GM18909 (cell line): ENCODE data around the gene SUCNR1.
"Not testable (repeated sequence)": the region's sequence is repeated elsewhere in the genome, so short reads cannot be mapped to it uniquely, and the experiment has no call there.

Source experiments
- ATAC-seq: cut with Tn5 transposase; IDR thresholded peaks from one replicate; pipeline ENCODE4 v1.9.1; 2021; ENCODE audit warnings: mild to moderate bottlenecking; ENCODE audit not compliant: unreplicated experiment, poor library complexity

SUCNR1 gene

DNA sequence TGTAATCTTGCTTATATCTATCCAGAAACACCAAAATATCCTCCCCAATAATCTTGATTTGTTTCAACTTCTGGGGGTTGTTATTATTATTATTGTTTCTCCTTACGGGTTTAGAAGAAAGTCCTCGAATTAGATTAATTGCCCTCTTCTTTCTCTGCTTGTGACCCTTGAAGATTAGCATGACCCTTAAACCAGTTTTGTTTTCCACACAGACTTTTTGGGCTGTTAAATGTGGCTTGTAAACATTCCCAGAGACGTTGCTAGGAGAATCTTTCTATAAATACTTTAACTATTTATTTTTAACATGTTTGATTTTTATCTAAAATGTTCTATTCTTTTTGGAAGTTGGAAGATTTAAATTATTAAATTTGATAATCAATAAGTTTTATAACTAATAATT lies 4.3 kb upstream of the SUCNR1 start:
- no peak for ATAC-seq

DNA sequence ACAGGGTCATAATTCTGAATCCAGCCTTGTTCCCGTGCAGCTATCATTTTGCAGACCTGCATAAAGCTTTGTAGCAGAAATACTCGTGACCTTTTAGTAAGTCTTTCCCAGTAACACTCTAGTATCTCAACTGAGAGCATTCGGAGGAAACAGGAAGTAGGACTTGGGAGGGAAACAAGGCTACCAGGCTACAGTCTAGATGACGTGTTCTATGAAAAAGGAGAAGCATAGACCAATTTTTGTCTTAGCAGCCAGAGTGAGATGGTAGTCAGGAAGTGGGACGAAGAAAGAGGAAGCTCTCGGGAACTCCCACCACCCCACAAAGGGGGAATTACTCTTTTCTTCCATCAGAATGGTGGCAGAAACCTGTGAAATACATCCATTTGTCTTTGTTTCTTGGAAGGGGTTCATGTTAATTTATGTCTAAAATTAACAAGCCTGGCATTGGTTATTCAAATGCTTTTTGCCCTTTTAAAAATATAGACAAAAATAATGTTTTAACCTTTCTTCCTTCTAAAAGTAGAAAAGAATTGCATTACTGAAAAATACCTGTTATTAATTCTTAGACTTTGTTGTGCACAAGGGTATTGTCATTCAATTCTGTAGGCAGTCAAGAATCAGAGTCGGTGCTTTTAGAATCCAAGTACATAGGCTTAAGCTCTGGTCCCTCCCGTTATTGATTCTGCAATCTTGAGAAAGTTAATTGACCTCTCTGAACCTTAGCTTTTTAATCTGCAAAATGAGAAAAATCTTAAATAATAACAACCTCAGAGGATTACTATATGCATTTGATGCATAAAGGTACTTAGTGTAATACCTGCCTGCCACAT lies 1.6 kb upstream of the SUCNR1 start:
- peak; percentile 83 for ATAC-seq

DNA sequence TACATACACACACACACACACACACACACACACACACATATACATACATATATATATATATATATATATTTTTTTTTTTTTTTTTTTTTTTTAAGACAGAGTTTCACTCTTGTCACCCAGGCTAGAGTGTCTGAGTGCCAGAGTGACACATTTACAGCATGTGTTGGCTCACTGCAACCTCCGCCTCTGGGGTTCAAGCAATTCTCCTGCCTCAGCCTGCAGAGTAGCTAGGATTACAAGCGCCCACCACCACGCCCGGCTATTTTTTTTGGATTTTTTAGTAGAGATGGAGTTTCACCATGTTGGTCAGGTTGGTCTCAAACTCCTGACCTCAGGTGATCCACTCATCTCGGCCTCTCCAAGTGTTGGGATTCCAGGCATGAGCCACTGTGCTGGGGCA lies 636 bp downstream of the SUCNR1 start:
- ATAC-seq, result not testable (repeated sequence)

DNA sequence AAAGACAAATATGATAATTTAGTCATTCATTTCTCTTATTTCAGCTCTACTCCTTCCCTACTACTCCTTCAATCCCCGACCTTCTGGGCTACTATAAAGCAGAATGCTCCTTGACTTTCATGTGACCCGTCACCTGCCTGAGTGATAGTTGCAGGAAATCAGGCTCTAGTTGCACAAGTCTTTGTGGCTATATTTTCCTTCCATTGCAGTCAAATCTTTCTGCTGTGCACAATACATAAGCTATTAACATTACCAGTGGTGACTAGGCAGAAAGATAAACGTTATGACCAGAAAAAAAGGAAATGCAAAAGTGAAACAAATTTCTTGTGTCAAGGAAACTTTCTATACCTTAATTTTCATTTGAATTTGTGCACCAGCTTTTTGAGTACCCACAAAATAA lies 2.3 kb downstream of the SUCNR1 start:
- ATAC-seq, result peak; percentile 80

DNA sequence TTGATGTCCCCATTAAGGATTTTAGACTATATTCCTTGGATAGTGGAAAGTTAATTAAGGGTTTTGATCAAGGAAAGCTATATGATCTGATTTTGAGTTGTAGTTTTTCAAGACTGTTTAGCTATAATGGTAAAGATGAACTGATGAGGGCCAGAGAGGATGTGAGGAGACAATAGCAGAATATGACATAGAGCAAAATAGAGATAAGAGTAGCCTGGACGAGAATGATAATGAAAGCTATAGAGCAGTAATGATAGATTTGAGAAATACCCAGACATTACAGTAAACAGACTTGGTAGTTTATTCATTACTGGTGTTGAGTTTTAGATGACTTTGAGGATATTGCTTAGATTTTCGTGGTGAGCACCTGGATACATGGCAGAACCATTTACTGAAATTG lies 3.8 kb downstream of the SUCNR1 start:
- ATAC-seq, result no peak

DNA sequence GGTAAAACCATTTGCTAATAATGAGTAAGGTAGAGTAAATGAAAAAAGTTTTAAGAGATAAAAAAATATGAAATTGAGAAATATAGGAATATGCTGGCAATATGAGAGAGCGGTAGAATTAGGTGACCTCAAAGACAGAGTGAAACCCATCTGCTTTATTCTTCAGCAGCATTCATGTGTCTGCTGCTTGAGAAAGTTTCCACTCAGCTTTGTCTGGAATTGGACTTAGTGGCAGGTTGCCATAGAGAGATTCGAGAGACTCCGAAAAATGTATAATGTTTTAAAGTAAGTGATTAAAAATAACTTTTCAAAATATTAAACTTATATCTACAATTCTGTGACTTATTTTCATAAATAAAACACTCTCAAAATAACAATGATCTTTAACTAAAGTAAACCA lies 5.0 kb downstream of the SUCNR1 start:
- ATAC-seq, result no peak

DNA sequence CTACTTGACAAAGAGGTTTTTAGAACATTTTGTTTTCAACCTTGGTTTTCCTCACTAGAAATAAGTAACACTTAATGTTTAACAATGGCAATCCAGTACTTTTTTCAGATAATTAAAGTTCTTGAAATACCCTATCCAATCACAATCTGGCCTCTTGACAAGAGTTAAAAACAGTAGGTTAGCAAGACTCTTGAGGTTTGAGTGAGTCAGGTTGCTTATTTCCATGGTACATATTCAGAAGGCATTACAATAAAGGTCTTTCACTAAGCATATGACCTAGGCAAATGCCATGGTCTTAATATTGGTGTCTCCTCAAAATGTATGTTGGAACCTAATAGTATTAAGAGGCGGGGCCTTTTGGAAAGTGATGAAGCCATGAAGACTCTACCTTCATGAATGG lies 5.6 kb downstream of the SUCNR1 start:
- no peak for ATAC-seq

DNA sequence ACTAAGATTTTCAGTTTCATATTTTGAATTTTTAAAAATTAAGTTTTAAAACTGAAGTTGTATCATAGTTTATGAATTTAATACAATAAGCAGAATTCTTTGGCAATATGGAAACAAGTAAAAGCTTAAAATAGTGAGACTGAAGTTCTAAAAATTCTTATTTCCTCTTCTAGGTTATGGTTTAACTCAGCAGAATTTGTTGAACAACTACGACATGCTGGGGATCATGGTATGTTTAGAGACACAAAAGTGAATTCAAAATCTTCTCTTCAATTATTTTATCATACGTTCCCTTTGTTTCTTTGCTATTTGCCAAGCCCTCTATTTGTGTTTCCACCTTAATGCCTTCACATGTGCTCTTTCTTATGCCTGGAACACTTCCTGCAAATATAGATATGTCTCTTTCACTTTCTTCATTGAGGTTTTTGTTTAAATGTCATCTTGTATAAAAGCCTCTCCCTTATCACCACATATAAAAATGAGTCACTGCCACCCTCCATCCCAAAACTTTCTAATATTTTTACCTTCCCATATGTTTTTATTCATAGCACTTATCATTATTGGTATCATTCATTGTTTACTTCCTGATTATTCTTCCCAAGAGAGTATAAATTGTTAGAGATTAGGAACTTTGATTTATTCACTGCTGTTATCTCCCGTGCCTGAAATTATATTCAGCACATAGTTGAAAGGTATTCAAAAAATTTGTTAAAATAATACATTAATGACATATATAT lies 6.4 kb downstream of the SUCNR1 start:
- peak; percentile 40 for ATAC-seq

DNA sequence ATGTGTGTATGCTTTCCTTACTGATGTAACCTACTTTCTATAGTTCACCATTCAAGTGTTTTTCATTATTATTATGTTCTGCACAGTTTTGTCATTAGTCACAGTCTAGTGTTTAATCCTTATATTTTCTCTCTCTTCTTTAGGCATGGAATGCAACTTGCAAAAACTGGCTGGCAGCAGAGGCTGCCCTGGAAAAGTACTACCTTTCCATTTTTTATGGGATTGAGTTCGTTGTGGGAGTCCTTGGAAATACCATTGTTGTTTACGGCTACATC lies 6.9 kb downstream of the SUCNR1 start:
- ATAC-seq, result no peak

DNA sequence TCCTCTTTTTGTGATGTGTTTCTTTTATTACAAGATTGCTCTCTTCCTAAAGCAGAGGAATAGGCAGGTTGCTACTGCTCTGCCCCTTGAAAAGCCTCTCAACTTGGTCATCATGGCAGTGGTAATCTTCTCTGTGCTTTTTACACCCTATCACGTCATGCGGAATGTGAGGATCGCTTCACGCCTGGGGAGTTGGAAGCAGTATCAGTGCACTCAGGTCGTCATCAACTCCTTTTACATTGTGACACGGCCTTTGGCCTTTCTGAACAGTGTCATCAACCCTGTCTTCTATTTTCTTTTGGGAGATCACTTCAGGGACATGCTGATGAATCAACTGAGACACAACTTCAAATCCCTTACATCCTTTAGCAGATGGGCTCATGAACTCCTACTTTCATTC lies 7.7 kb downstream of the SUCNR1 start:
- ATAC-seq, result no peak

DNA sequence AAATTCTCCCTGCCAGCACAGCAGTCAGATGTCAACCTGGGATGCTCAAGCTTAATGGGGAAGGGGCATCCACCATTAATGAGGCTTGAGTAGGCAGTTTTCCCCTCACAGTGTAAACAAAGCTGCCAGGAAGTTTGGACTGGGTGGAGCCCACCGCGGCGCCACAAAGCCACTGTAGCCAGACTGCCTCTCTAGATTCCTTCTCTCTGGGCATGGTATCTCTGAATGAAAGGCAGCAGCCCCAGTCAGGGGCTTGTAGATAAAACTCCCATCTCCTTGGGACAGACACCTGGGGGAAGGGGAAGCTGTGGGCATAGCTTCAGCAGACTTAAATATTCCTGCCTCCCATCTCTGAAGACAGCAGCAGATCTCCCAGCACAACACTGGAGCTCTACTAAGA lies 12.0 kb downstream of the SUCNR1 start:
- ATAC-seq, result not testable (repeated sequence)

DNA sequence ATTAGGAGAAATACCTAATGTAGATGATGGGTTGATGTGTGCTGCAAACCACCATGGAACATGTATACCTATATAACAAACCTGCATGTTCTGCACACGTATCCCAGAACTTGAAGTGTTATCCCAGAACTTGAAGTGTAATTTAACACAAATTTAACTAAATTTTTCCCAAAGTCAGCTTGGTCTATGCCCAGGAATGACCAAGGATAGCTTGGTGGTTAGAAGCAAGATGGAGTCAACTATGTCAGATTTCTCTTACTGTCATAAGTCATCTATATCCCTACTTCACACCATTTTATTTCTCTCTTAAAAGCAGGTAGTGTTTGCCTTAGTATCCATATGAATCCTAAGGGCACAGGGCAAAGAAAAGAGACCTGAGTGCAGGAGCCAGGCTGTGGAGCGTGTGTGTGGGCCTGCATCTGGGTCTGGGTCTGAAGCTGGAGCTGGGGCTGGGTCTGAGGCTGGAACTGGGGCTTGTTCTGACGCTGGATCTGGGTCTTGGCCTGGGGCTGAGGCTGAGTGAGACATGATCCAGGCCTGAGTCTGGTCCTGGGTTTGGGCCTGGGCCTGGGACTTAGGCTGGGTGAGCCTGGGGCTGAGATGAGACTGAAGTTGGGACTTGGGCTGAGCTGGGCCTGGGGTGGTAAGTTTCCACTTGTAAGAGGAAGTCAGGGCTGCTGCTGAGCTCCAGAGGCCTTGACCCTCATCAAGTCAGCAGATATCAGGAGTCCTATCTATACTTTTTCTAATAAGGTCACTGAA lies 14.2 kb downstream of the SUCNR1 start:
- ATAC-seq, result not testable (repeated sequence)

DNA sequence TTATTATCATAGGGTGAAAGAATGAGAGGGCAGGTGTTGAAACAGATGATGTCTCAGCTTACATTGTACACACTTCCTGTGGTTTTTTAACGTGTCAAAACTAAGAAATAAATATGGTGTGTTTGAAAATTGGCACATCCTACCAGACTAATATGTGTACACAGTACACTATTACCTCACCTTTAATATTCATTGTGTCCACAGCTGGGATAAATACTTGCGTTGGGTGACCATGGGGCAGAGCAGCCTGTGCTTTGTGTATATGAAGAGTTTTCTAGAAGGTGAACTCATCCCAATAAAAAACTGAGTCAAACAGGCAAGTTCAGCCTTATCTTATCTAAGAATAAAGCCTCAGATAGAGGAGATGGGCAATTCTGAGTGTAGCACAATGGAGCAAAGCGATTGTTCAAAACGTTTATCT lies 17.3 kb downstream of the SUCNR1 start:
- peak; percentile 81 for ATAC-seq

DNA sequence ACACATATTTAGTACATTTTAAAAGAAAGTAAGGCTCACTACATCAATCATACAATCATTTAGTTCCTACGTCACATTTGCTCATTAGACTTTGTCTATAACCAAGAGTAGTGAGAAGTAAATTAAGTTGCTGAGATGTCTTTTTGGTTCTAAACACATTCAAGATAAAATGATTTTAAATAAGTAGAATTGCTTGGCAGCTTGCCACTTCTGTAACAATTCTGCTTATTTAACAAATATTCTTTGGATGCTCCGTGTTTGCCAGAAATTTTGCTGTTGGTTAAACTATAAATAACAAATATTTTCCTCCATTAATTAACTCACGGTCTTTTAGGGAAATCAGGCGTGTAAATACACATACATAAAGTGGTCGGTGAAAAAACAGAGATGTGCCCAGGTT lies 18.3 kb downstream of the SUCNR1 start:
- ATAC-seq, result no peak

DNA sequence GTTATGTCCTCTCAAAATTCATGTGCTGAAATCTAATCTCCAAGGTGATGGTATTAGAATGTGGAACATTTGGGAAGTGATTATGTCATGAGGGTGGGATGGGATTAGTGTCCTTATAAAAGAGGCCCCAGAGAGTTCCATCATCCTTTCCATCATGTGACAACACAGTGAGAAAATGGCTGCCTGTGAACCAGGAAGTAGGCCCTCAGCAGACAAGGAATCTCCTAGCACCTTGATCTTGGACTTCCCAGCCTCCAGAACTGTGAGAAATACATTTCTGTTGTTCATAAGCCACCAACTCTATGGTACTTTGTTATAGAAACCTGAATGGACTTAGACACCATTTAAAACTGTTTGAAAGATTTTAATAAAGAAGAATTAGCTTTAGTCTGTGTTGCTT lies 20.8 kb downstream of the SUCNR1 start:
- no peak for ATAC-seq

DNA sequence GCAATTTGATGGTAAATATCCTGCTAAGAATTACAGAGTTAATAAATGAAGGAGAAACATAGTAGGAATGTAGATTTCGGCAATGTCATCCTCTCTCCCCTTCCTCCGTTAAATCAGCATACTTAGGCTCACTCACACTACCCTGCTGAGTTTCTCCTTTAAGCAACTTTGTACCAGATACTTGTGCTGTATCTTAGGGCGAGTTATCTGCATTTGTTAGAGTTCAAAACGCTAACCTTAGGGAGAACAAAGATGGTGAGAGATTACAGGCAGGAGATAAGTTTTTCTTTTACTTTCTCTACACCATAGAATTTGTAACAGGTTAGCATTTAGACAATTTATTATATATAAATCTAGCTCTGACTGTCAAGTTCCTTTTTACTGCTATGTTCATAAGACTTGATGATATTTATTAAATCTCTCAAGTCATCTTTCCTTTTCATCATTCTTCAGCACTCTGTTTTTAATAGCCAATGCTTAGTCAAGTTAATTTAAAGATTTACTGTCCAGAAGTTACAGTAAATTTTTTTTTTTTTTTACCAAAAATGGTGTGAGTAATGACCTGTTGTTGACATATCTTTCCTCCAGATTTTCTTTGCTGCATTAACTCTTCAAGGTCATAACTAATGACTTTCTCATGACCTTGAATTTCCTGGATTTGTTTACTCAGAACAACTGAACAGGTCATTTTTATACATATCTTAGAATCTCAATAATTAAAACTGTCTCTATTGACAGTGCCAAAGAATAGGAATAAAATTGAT lies 22.2 kb downstream of the SUCNR1 start:
- ATAC-seq, result no peak

DNA sequence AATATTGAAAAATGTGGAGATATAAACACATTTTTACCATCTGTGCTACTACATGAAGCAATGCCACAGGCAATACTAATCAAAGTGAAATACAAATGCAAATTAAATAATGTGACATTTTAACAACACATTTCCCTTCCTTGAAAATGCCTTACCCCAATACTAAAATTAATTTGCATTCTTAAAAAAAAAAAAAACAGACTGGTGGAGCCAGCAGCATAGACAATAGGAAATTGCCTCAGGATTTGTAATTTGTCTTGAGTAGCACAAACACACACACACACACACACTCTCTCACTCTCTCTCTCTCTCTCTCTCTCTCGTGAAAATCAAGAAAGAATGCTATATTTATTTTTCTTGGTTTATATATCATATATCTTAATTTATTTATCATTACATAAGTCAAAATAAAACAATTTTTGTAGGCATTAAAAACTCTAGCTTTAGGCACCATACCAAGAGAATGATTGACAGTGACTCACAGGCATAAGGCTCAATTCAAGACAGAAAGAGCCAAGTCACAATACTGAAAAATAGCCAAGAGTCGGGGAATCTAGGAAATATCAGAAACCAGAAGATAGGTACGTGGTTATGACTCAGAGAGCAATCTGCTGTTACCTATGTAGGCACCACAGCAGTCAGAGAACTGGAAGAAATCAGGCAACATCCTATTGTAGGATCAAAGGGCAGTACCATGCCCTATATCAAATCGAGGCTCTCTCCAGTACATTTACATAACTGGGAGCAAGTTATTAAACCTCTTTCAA lies 23.0 kb downstream of the SUCNR1 start:
- no peak for ATAC-seq

DNA sequence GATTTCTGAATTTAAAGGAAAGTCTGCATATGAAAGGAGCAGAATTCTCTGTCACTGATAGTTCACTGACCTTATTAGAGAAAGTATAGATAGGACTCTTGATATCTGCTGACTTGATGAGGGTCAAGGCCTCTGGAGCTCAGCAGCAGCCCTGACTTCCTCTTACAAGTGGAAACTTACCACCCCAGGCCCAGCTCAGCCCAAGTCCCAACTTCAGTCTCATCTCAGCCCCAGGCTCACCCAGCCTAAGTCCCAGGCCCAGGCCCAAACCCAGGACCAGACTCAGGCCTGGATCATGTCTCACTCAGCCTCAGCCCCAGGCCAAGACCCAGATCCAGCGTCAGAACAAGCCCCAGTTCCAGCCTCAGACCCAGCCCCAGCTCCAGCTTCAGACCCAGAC lies 24.7 kb downstream of the SUCNR1 start:
- not testable (repeated sequence) for ATAC-seq

DNA sequence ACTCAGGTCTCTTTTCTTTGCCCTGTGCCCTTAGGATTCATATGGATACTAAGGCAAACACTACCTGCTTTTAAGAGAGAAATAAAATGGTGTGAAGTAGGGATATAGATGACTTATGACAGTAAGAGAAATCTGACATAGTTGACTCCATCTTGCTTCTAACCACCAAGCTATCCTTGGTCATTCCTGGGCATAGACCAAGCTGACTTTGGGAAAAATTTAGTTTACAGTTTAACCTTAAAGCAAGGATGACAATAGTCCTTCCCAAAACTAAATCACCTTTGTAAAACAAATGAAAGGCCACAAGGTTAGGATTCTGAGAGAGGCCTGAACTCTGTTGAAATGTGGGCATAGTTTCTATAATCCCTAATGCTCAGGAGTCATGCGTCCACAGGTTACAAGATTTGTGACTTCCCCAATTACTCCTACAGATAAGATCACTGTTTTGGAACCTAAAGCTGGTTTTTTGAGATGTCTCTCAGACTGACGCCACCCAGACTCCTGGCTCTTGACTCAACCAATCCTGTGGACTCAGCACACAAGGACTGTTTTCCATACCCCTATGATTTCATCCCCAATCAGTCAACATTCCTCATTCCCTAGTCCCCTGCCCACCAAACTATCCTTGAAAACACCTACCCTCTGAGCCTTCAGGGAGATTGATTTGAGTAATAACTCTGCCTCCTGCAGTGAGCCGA lies 25.3 kb downstream of the SUCNR1 start:
- ATAC-seq, result not testable (repeated sequence)
